Measurements from ENCODE around the gene LTBP2.

DNA sequence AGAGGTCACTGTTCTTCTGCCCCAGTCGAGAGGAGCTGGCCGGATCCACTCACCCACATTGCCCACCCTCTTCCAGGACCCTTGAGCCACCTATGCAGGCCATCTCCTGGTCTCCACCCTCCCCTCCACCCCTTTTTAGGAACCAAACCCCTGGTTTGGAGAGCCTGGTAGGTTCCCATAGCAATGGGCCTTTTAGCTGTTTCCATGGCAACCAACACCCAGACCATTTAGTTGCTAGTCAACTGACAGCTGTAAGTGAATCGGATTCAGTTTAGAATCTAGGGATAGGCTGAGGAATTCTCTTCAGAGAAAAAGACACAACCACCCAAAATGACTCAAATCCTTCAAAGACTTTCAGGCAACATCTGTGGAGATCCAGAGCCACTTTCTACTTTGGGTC lies 135.4 kb downstream of the LTBP2 start:
- TF ChIP-seq, protein P1, sequence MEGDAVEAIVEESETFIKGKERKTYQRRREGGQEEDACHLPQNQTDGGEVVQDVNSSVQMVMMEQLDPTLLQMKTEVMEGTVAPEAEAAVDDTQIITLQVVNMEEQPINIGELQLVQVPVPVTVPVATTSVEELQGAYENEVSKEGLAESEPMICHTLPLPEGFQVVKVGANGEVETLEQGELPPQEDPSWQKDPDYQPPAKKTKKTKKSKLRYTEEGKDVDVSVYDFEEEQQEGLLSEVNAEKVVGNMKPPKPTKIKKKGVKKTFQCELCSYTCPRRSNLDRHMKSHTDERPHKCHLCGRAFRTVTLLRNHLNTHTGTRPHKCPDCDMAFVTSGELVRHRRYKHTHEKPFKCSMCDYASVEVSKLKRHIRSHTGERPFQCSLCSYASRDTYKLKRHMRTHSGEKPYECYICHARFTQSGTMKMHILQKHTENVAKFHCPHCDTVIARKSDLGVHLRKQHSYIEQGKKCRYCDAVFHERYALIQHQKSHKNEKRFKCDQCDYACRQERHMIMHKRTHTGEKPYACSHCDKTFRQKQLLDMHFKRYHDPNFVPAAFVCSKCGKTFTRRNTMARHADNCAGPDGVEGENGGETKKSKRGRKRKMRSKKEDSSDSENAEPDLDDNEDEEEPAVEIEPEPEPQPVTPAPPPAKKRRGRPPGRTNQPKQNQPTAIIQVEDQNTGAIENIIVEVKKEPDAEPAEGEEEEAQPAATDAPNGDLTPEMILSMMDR (IDR thresholded peaks at IDR 0.05; ENCODE audit: low read length), result no peak
- TF ChIP-seq EZH2 (optimal IDR thresholded peaks at IDR 0.05; ENCODE audit: low read depth, low read length) (no peak), EZH2phosphoT487 (IDR thresholded peaks at IDR 0.05; ENCODE audit: low read length) (no peak)

All from MM.1S (cell line).